ENCODE results near the gene MADCAM1. TPM values are rescaled to one million over a fixed set of nuclear protein-coding genes. Genes with fewer than 3 reads are reported as not detected.

The MADCAM1 gene
- total RNA-seq, 1 experiment from 2014 or later = not detected

DNA sequence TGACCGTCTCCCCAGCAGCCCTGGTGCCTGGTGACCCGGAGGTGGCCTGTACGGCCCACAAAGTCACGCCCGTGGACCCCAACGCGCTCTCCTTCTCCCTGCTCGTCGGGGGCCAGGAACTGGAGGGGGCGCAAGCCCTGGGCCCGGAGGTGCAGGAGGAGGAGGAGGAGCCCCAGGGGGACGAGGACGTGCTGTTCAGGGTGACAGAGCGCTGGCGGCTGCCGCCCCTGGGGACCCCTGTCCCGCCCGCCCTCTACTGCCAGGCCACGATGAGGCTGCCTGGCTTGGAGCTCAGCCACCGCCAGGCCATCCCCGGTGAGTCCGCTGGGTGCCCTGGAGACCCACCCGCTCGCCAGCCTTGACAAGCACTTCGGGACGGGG is 2.2 kb downstream of the MADCAM1 start:
- DNase-seq (ENCODE audit: low read depth) = no peak
- in situ Hi-C loops (cut with HindIII; ENCODE audit: low pct_unique_long_range_greater_than_20kb, low sequenced_read_pairs) = no loop called here

DNA sequence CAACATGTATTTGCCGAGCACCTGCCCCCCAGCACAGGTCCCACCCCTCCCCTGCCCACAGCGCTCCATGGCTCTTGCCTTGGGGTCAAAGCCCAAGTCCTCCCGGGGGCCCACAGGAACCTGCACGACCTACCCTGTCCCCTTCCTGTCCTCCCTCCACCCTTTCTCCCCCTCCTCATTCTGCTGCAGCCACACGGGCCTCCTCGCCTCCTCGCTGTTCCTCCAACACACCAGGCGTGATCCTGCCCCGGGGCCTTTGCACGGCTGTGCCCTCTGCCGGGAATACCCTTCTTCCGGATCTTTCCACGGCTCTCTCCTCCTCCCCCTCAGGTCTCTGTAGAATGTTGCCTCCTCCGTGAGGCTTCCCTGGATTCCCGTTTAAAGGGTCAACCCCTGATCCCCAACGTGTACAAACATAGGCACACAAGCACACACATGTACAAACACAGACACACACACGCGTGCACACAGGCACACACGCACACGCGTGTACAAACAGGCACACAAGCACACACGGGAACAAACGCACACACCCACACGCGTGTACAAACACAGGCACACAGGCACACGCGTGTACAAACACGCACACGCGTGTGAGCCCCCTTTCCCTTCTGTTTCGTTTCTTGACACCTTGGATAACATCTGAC is 2.8 kb downstream of the MADCAM1 start:
- in situ Hi-C loops (cut with HindIII; ENCODE audit: low pct_unique_long_range_greater_than_20kb, low sequenced_read_pairs) = no loop called here
- DNase-seq (ENCODE audit: low read depth) = no peak

DNA sequence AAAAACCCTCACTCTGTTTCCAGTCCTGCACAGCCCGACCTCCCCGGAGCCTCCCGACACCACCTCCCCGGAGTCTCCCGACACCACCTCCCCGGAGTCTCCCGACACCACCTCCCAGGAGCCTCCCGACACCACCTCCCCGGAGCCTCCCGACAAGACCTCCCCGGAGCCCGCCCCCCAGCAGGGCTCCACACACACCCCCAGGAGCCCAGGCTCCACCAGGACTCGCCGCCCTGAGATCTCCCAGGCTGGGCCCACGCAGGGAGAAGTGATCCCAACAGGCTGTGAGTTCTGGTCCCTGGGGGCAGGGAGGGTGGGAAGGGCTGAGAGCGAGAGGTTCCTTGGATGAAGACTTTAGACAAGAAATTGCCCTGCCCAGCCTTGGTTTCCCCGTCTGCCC is 5.4 kb downstream of the MADCAM1 start:
- in situ Hi-C loops (cut with HindIII; ENCODE audit: low pct_unique_long_range_greater_than_20kb, low sequenced_read_pairs) = no loop called here

DNA sequence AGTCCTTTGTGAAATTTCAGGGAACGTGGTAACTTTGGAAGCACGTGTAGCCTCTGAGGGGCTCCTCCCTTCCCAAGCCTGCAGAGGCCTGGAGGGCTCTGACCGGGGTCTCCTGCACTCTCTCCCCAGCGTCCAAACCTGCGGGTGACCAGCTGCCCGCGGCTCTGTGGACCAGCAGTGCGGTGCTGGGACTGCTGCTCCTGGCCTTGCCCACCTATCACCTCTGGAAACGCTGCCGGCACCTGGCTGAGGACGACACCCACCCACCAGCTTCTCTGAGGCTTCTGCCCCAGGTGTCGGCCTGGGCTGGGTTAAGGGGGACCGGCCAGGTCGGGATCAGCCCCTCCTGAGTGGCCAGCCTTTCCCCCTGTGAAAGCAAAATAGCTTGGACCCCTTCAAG is 8.3 kb downstream of the MADCAM1 start:
- in situ Hi-C loops (cut with HindIII; ENCODE audit: low pct_unique_long_range_greater_than_20kb, low sequenced_read_pairs) = no loop called here
- DNase-seq (ENCODE audit: low read depth) = no peak

More for the DNA sequence above, 5.4 kb downstream of the MADCAM1 start:
- DNase-seq (ENCODE audit: low read depth) = no peak

DNA sequence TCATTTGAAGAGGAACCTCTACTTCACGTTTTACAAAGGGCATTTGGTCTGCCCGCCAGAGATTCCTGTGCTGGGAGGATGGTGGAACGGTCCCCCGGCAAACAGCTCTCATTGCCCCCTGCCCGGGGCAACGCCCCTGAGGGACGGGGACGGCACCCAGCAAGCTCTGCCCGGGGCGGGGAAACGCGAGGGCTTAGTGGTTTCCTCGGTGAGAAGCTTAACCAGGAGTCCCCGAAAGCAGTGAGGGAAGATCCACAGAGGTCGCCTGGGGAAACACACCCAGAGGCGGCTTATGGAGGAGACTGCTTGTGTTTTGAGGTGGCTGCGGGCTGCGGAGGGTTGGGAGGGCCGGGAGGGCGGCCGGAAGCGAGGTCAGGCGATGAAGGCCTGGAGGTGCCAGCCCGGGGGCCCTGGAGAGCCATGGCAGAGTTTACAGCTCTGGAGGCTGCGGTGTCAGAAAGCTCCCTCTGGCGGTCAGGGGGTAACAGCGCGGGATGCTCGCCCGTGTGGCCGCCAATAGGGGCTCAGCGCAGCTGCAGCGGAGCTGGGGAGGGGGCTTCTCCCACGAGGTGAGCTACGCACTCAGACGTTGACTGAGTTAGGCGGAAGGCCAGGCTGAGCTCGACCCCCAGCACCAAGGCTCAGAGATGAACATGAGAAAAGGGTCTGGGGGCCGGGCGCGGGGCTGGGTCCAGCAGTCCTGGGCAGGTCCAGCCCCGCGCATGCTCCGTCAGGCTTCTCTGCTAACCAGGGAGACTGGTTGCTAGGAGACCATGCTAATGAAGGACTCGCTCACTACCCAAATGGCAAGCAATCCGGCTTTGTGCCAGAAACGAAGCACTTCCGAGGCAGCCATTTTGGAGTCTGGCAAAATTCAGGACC is 10.4 kb downstream of the MADCAM1 start:
- peak; percentile 88 for DNase-seq (ENCODE audit: low read depth)
- in situ Hi-C loops (cut with HindIII; ENCODE audit: low pct_unique_long_range_greater_than_20kb, low sequenced_read_pairs) = no loop called here

DNA sequence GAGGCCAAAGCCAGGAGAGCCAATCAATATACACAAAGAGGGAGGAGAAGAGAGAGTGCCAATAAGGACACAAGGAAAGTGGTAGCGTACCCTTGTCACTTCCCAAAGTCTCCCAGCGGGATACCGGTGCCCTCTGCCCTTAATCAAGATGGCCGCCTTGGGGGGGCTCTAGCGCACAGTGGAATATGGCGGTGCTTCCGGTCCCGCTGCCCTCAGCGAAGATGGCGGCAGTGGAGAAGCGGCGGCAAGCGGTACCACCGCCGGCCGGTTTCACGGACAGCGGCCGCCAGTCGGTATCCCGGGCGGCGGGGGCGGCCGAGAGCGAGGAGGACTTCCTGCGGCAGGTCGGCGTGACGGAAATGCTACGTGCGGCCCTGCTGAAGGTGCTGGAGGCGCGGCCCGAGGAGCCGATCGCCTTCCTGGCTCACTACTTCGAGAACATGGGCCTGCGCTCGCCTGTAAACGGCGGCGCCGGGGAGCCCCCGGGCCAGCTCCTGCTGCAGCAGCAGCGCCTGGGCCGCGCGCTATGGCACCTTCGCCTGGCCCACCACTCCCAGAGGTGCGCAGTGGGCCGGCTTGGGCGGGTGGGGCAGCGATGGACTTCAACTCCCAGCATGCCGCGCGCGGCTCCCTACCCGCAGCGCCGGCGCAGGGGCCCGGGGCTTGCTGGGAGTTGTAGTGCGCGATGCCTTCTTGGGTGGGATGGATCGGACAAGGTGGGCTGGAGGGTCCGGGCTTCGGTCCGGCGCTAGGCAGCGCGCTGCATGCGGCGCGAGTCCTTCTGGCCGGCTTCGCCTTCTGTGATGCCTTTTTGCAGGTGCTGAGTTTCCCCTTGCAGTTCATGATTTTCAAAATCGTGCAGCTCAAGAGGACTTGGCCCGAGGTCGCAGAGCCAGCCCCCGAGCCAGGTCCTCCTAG is 11.3 kb downstream of the MADCAM1 start, which contains the start of gene TPGS1:
Gene TPGS1 (plus strand): TSS at position 212 of the 918 bp plus-strand sequence. CDS start 10 bp downstream, at position 222.
- in situ Hi-C loops (cut with HindIII; ENCODE audit: low pct_unique_long_range_greater_than_20kb, low sequenced_read_pairs) = no loop called here
- peak; percentile 97 for DNase-seq (ENCODE audit: low read depth)

DNA sequence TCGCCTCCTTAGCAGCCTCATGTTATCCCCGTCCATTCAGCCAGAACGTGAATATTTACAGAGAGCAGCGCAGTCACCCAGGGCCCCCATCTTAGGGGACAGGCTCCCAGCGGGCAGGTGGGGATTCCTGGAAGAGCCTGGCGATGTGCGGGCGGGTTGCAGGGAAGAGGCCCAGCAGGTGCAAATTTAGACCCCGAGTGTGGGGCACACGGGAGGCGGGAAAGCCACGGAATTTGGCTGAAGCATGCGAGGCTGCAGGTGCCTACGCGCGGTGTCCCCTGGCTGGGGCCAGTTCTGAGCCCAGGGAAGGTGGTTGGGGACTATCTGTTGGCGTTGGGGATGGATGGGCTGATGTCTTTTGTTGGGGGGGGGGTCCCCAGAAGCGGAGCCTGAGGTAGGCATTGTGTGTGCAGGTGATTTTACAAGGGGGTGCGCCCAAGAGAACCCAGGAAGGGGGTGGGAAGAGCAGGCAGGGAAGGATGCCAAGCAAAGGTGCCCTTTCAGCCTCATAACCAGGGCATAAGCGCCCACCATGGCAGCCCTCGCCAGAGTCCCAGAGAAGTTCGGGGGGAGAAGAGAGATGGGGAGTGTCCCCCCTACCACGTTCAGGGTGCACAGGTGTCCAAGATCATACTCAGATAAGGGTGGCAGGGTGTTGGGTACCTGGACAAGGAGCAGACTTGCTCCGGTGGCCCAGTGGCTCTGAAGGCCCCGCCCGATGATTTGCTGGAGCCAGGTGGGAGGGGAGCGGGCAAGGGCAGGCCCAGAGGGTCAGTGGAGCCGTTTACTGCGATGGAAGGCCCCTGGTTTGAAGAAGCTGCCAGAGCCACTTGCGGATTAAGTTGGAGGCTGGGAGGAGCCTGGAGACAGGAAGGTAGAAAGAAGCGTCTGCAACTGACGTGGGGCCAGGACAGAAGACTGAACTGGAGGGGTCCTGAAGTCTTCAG is 12.2 kb downstream of the MADCAM1 start:
- DNase-seq (ENCODE audit: low read depth) = no peak
- in situ Hi-C loops (cut with HindIII; ENCODE audit: low pct_unique_long_range_greater_than_20kb, low sequenced_read_pairs) = no loop called here

DNA sequence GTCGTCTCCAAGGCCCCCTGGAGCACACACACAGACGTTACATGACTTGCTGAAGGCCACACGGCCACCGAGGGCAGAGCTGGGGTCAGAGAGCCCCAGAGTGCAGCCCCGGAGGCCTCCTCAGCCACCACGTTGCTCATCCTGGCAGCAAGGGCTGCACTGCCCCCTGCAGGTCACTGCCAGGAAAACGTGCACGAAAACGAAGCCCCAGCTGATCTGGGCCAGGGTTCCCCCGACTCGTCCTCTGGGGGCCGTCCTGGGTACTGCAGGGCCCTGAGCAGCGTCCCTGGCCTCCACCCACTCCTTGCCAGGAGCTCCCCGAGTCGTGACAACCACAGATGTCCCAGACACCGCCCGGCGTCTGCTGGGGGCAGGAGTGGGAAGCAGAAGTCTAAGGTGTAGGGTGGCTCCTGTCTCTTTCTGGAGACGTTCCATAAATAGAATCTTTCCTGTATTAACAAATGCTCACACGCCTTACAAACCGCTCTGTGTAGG is 14.4 kb downstream of the MADCAM1 start:
- DNase-seq (ENCODE audit: low read depth) = peak; percentile 50
- in situ Hi-C loops (cut with HindIII; ENCODE audit: low pct_unique_long_range_greater_than_20kb, low sequenced_read_pairs) = no loop called here

DNA sequence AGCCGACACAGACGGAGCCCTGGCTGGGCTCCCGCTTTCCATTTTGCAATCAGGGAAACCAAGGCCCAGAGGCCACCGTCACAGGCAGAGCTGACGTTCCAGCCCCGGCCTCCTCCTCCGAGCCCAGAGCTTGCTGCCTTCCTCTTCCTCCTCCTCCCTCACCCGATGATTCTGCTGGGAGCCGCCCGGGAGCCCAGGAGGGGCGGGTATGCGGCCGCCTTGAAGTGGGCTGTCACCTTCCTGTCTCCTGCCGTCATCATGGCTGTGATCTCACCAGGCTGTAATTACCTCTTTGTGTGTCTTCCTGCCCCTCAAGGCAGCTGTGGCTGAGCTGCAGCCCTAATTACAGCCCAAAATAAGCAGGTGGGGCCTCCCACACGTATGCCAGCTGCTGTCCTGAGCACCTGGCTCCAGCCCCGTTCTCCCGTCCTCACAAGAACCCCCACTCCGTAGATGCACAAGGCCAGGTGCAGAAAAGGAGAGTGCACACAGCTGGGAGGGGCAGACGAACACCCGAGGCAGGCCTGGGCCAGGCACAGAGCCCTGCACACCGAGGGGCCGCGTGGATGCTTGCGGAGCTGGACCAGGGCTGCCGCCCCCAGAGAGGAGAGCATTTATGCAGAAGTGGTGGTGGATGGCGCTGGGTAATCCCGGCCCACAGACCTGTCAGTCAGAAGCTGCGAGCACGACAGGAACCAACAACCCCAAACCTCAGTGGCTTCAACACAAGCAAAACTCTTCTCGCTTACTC is 15.0 kb downstream of the MADCAM1 start:
- in situ Hi-C loops (cut with HindIII; ENCODE audit: low pct_unique_long_range_greater_than_20kb, low sequenced_read_pairs) = no loop called here
- DNase-seq (ENCODE audit: low read depth) = no peak

DNA sequence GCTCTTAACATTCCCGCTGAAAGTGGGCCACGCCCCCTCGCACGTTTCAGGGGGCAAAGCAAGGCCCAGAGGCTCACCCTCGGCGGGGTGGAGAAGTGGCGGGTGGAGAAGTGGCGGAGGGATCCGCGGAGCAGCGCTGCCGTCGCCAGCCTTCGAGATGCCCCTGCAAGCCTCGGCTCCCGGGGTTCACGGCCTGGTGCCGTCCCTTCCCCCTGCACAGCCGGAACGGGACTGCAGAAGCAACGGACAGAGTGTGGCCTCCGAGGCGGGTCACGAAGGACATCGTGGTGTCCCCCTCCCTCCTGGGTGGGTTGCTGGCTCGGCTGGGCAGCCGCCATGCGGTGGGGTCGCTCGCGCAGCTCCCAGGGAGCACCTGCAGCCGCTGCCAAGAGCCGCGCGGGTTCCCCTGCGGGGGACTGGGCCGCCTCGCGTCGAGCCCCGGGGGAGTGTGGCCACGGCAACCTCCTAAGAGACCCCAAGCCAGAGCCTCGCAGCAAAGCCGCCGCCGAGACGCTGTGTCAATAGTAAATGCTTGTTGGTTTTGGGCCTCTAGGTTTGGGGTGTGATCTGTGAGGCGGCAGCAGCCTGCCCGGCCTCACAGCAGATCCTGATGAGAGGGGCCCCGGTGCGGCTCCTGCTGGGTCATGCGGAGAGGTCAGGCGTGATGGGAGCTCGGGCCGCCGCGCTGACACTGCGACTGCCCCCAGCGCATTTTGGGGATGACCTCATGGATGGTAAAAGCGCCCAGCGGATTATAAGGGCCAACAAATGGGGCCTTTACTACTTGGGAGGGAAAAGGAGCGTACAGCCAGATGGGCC is 16.5 kb downstream of the MADCAM1 start:
- no peak for DNase-seq (ENCODE audit: low read depth)
- in situ Hi-C loops (cut with HindIII; ENCODE audit: low pct_unique_long_range_greater_than_20kb, low sequenced_read_pairs) = no loop called here

DNA sequence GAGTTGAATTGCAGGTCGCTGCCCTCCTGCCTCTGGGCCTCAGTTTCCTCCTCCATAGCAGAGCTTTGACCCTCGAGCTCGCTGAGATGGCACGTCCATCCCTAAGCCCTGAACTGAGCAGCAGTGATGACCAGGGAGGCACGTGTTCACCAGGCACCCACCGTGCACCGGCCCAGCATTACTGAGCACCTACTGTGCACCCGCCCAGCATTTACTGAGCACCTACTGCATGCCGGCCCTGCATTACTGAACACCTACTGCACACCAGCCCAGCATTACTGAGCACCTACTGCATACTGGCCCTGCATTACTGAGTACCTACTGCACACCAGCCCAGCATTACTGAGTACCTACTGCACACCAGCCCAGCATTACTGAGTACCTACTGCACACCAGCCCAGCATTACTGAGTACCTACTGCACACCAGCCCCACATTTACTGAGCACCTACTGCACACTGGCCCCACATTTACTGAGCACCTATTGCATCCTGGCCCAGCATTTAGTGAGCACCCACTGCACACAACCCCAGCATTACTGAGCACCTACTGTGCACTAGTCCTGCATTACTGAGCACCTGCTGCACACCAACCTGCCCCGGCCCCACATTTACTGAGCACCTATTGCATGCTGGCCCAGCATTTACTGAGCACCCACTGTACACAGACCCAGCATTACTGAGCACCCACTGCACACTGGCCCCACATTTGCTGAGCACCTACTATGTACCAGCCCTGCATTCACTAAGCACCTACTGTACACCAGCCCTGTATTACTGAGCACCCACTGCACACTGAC is 17.3 kb downstream of the MADCAM1 start:
- in situ Hi-C loops (cut with HindIII; ENCODE audit: low pct_unique_long_range_greater_than_20kb, low sequenced_read_pairs) = no loop called here
- no peak for DNase-seq (ENCODE audit: low read depth)

DNA sequence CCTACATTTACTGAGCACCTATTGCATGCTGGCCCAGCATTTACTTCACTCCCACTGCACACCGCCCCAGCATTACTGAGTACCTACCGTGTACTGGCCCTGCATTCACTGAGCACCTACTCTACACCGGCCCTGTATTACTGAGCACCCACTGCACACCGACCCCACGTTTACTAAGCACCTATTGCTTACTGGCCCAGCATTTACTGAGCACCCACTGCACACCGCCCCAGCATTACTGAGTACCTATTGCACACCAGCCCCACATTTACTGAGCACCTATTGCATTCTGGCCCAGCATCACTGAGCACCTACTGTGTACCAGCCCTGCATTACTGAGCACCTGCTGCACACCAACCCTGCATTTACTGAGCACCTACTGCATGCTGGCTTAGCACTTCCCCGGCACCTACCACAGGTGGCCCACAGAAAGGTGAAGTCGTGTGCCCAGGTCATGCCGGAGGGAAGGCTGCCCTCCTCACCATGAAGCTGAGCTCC is 17.9 kb downstream of the MADCAM1 start:
- no peak for DNase-seq (ENCODE audit: low read depth)
- in situ Hi-C loops (cut with HindIII; ENCODE audit: low pct_unique_long_range_greater_than_20kb, low sequenced_read_pairs) = no loop called here

DNA sequence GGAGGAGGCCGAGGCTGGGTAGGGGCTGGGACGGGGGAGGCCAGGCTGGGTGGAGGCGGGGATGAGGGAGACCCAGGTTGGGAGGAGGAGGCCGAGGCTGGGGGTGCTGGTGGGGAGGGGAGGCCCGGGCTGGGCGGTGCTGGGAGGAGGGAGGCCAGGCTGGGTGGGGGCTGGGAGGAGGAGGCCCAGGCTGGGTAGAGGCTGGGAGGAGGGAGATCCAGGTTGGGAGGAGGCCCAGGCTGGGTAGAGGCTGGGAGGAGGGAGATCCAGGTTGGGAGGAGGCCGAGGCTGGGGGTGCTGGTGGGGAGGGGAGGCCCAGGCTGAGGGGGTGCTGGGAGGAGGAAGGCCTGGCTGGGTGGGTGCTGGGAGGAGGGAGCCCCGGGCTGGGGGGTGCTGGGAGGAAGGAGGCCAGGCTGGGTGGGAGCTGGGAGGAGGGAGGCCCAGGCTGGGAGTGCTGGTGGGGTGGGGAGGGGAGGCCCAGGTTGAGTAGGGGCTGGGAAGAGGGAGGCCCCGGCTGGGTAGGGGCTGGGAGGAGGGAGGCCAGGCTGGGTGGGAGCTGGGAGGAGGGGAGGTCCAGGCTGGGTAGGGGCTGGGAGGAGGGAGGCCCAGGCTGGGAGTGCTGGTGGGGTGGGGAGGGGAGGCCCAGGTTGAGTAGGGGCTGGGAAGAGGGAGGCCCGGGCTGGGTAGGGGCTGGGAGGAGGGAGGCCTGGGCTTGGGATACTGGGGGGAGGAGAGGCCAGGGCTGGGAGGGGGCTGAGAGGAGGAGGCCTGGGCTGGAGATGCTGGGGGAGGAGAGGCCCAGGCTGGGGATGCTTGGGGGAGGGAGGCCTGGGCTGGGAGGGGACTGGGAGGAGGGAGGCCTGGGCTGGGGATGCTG is 21.7 kb downstream of the MADCAM1 start:
- in situ Hi-C loops (cut with HindIII; ENCODE audit: low pct_unique_long_range_greater_than_20kb, low sequenced_read_pairs) = no loop called here
- no peak for DNase-seq (ENCODE audit: low read depth)

DNA sequence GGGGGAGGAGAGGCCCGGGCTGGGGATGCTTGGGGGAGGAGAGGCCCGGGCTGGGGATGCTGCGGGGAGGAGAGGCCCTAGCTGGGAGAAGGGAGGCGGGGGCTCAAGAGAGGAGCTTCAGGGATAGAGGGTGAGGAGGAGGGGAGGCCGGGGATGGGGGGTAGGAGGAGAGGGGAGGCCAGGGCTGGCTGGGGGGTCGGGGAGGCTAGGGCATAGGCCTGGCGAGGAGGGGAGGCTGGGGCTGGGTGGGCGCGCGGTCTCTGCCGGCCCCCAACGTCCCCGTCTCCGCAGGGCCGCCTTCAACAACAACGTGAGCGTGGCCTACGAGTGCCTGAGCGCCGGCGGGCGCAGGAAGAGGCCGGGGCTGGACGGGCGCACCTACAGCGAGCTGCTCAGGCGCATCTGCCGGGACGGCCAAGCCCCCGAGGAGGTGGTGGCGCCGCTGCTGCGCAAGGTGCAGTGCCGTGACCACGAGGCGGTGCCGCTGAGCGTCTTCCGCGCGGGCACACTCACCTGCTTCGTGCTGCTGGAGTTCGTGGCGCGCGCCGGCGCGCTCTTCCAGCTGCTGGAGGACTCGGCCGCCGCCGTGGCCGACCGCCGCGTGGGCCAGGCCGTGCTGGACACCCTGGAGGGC is 22.4 kb downstream of the MADCAM1 start:
- DNase-seq (ENCODE audit: low read depth) = no peak
- in situ Hi-C loops (cut with HindIII; ENCODE audit: low pct_unique_long_range_greater_than_20kb, low sequenced_read_pairs) = no loop called here
